Naive thymus-derived CD4-positive, alpha-beta T cell (primary cell): ENCODE data around the gene GBA2. TPM values are rescaled to one million over a fixed set of nuclear protein-coding genes. Genes with fewer than 3 reads are reported as not detected.
A peak's percentile ranks its signal among the peaks of the same experiment; 100 is the strongest.

Experiments used
- ATAC-seq: fragments of 150-1000 bp; cut with Tn5 transposase; 2 replicates; pipeline ENCODE4 v1.10.0; 2021; ENCODE audit warnings: mild to moderate bottlenecking, moderate library complexity
- CTCF ChIA-PET: fragments of 350-600 bp; sonication (Branson Sonifier 250); formaldehyde crosslinking; loops from one replicate; lab custom pipeline; 2021; ENCODE audit warnings: antibody characterized with exemption; lab: Charles Lee
- POLR2A ChIA-PET: fragments of 350-600 bp; sonication (Branson Sonifier 250); formaldehyde crosslinking; loops from one replicate; lab custom pipeline; 2021; ENCODE audit warnings: antibody characterized with exemption, inconsistent platforms; lab: Charles Lee
- DNase-seq, 9 donors: peaks; one replicate each; pipeline versions ENCODE4 v3.0.0 to v3.0.0-alpha.2; 2020 to 2022; ENCODE audit warnings: mixed read lengths in 1 of 9
- H3K27ac ChIP-seq: one replicate; pipeline ENCODE4 v1.7.0; 2013; ENCODE audit warnings: mild to moderate bottlenecking, low read depth, low read length, moderate library complexity
- H3K27me3 ChIP-seq, 2 donors: one replicate each; pipeline ENCODE4 v1.7.0; 2013; ENCODE audit warnings: low read length in 2 of 2, mild to moderate bottlenecking in 2 of 2, moderate library complexity in 2 of 2; ENCODE audit not compliant: control insufficient read depth in 2 of 2, insufficient read depth in 2 of 2
- H3K36me3 ChIP-seq, 3 experiments: 1 replicate in 2 of 3; 2 replicates in 1 of 3; pipeline ENCODE4 v1.7.0; 2013; ENCODE audit warnings: low read length in 3 of 3, mild to moderate bottlenecking in 3 of 3, moderate library complexity in 1 of 3; ENCODE audit not compliant: insufficient read depth in 3 of 3, control insufficient read depth in 2 of 3
- H3K4me1 ChIP-seq, 2 donors: one replicate each; pipeline ENCODE4 v1.7.0; 2013; ENCODE audit warnings: low read length in 2 of 2, mild to moderate bottlenecking in 2 of 2, moderate library complexity in 1 of 2; ENCODE audit not compliant: control insufficient read depth in 2 of 2, insufficient read depth in 2 of 2
- H3K4me3 ChIP-seq: 2 replicates; pipeline ENCODE4 v1.7.0; 2013; ENCODE audit warnings: mild to moderate bottlenecking, low read length
- H3K9me3 ChIP-seq, 3 experiments: 1 replicate in 2 of 3; 2 replicates in 1 of 3; pipeline ENCODE4 v1.7.0; 2013; ENCODE audit warnings: low read length in 3 of 3; ENCODE audit not compliant: control insufficient read depth in 2 of 3
- H3K27ac Mint-ChIP-seq, 9 donors: one replicate each; pipeline ENCODE4 v1.8.0; 2020 to 2022; ENCODE audit warnings: mixed read lengths in 9 of 9, mild to moderate bottlenecking in 8 of 9, moderate library complexity in 5 of 9, inconsistent platforms in 2 of 9
- H3K27me3 Mint-ChIP-seq, 5 donors: one replicate each; pipeline ENCODE4 v1.8.0; 2021 to 2022; ENCODE audit warnings: mixed read lengths in 5 of 5, mild to moderate bottlenecking in 1 of 5
- H3K36me3 Mint-ChIP-seq, 5 donors: one replicate each; pipeline ENCODE4 v1.8.0; 2020 to 2022; ENCODE audit warnings: mixed read lengths in 5 of 5, mild to moderate bottlenecking in 3 of 5, inconsistent platforms in 1 of 5
- H3K4me1 Mint-ChIP-seq, 7 donors: one replicate each; pipeline ENCODE4 v1.8.0; 2020 to 2022; ENCODE audit warnings: mixed read lengths in 7 of 7, mild to moderate bottlenecking in 3 of 7, inconsistent platforms in 1 of 7
- H3K4me3 Mint-ChIP-seq, 10 donors: one replicate each; pipeline ENCODE4 v1.8.0; 2020 to 2022; ENCODE audit warnings: mild to moderate bottlenecking in 10 of 10, mixed read lengths in 10 of 10, moderate library complexity in 6 of 10, inconsistent platforms in 2 of 10
- H3K9me3 Mint-ChIP-seq, 11 donors: one replicate each; pipeline ENCODE4 v1.8.0; 2020 to 2022; ENCODE audit warnings: mixed read lengths in 11 of 11, mild to moderate bottlenecking in 4 of 11, inconsistent platforms in 1 of 11, moderate library complexity in 1 of 11
- intact Hi-C, 2 donors: fragments of 100-400 bp; cut with micrococcal nuclease; formaldehyde crosslinking; loops; one replicate each; pipeline ENCODE4 v1.15.1; 2023
- polyA plus RNA-seq, 2 donors: library from polyadenylated mRNA; unstranded; fragments of 300-500 nt; fragmentation: Illumina TruSeq; gene quantifications; one replicate each; pipeline ENCODE4 v1.2.3, GENCODE V29; 2021
- total RNA-seq, 6 experiments: library from RNA in 5 of 6; stranded (reverse) in 5 of 6; gene quantifications; 1 replicate in 5 of 6; 2 replicates in 1 of 6; pipeline ENCODE4 v1.2.3 and lab custom pipeline; 2021 to 2026

The GBA2 gene
- total and polyA plus RNA-seq, 7 experiments from 2014 or later: 18.0 to 55.4 (median 47.5) TPM

DNA sequence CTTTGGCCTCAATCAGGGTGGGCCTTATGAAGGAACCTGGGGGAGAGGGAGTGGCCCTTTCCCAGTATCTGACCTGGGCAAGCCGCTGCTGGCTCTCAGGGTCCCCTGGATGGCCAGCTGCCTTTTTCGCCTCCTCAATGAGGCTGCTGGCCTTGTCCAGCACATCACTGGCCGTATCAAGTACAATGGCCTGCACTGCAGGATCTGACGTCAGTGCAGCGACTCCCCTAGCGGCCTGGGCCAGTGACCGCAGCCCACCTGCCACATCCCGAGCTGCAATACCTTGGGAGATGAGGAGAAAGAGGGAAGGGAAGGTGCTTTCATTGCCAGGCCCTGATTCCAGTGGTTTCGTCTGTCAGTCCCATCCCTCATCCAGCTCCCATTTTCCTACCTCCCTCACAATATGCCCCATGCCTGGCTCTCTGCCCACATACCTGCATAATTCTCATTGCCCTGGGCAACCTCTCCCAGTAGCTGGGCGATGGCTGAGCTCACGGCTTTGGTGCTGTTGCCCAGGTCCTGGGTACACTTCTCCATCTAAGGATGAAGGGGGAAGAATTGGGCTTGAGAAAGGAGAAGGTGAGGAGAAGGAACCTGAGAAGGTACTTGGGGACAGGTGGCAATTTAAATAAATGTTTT lies 36.1 kb downstream of the GBA2 start:
- CTCF ChIA-PET: interaction anchor here (0.7 to 1.5 kb wide), 2 partner anchors 10 to 16 kb away, joined by 3 to 5 read pairs; no protein-coding TSS in a partner anchor

DNA sequence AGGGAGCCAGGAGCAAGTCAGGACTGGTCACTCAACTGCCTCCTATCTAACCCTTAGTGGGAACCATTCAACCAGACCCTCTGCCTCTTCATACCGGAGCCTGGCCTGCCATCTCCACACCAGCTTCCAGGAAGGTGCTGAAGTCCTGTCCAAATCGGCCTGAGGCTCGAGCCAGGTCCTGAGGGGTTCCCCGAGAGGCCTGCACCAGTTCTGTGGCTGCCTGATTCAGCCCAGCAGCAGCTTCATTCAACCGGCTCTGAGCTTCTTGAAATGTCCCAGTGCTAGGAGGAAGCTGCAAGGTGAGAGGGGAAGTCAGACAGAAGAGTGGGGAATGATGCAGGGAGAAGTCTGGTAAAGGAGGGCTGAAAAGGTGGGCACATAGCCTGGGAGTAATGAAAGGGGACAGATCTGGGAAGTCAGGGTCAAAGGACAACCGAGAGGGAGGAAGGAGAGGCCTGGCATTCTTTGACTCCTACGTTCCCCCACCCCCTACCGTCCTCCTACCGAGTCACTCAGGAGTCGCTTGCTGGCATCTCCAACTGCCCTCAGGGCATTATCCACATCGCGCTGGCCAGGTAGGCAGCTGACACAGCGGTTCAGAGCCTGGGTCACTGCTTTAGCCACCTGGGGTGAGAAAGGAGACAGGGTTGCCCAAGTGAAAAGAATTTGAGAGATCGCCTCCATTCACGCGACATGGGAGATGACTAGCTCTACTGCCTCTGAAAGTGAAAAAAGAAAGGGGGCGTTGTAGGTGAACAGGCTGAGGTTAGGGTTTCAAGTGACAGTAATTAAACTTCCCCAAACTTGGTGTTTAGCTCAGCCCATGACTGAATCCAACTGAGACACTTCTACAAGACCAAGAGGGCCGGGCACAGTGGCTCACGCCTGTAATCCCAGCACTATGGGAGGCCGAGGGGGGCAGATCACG lies 37.3 kb downstream of the GBA2 start:
- no peak overlapping the region for H3K4me3 ChIP-seq
- no peaks in the 10 kb centered on the region for H3K9me3 ChIP-seq
- no peak overlapping the region for H3K27ac ChIP-seq
- H3K36me3 ChIP-seq: peaks cover 31 to 95% (median 63%) of the 10 kb centered on the region in 3 experiments
- peaks cover 29 to 75% (median 40%) of the 10 kb centered on the region in 5 donors for H3K36me3 Mint-ChIP-seq
- H3K4me3 Mint-ChIP-seq: no peak overlapping the region
- intact Hi-C loops: no loop called here
- ATAC-seq (no peak), DNase-seq (no peak)
- no peaks in the 10 kb centered on the region for H3K27me3 Mint-ChIP-seq
- H3K4me1 Mint-ChIP-seq: peaks cover 0 to 6% (median 0%) of the 10 kb centered on the region in 7 donors
- no peaks in the 10 kb centered on the region for H3K4me1 ChIP-seq
- peak overlapping the region in 1 of 9 donors; percentile 2 for H3K27ac Mint-ChIP-seq
- H3K9me3 Mint-ChIP-seq: peaks cover 0 to 1% (median 0%) of the 10 kb centered on the region in 11 donors
- no peaks in the 10 kb centered on the region for H3K27me3 ChIP-seq
- ChIA-PET POLR2A (interaction anchor here (0.6 to 1.4 kb wide), 3 partner anchors 10 to 24 kb away, joined by 3 read pairs; no protein-coding TSS in a partner anchor), CTCF (interaction anchor here (0.6 to 1.5 kb wide), 3 partner anchors 9 to 342 kb away, joined by 3 to 5 read pairs (median 3); no protein-coding TSS in a partner anchor)

More for the DNA sequence above, 36.1 kb downstream of the GBA2 start:
- peaks cover 25 to 95% (median 63%) of the 10 kb centered on the region in 3 experiments for H3K36me3 ChIP-seq
- peaks cover 0 to 5% (median 0%) of the 10 kb centered on the region in 7 donors for H3K4me1 Mint-ChIP-seq
- H3K27ac ChIP-seq: no peak overlapping the region
- no peaks in the 10 kb centered on the region for H3K27me3 Mint-ChIP-seq
- H3K27ac Mint-ChIP-seq: peak overlapping the region in 1 of 9 donors; percentile 70
- H3K4me3 ChIP-seq: no peak overlapping the region
- ATAC-seq (no peak), DNase-seq (no peak)
- no peaks in the 10 kb centered on the region for H3K27me3 ChIP-seq
- intact Hi-C loops: no loop called here
- no peaks in the 10 kb centered on the region for H3K4me1 ChIP-seq
- no peaks in the 10 kb centered on the region for H3K9me3 ChIP-seq
- POLR2A ChIA-PET: interaction anchor here (0.7 kb wide), 1 partner anchor 16 kb away, joined by 3 read pairs; no protein-coding TSS in a partner anchor
- peaks cover 19 to 71% (median 34%) of the 10 kb centered on the region in 5 donors for H3K36me3 Mint-ChIP-seq
- peaks cover 0 to 1% (median 0%) of the 10 kb centered on the region in 11 donors for H3K9me3 Mint-ChIP-seq
- H3K4me3 Mint-ChIP-seq: no peak overlapping the region

DNA sequence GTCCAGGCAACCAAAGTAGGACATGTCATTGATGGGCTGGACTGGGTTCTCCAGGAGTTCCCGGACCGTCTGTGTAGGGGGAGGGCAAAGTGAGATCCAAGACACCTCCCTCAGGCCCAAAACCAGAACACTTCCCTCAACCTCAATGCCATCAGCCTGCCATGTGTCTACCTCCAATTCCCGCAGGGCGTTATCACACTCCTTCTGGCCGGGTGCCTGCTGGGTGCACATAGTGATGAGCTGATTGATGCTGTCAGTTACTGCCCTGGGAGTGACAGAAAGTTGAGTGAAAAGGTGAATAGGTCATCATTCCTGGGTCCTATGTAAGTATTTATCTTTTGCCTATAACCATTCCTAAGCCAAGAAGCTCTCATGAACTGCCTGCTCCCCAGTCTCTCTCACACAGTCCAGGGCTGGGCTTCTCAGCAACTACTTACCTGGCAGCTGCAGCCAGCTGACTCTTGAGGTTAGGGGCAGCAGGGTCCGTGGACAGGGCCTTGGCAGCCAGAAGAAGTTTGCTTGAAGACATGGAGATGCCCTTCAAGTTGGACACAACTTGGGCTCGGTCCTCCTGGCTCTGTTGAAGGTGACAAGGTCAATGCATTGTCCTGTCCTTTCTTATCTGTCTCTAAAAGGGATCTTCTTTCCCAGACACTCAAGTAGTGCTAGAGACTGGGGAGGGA lies 38.1 kb downstream of the GBA2 start:
- H3K4me1 Mint-ChIP-seq: peaks cover 0 to 8% (median 0%) of the 10 kb centered on the region in 7 donors
- H3K27me3 Mint-ChIP-seq: no peaks in the 10 kb centered on the region
- POLR2A ChIA-PET: interaction anchor here (0.6 to 1.4 kb wide), 2 partner anchors 9 to 23 kb away, joined by 3 read pairs; no protein-coding TSS in a partner anchor
- Histone ChIP-seq H3K27me3 (no peaks in the 10 kb centered on the region), H3K4me1 (no peaks in the 10 kb centered on the region), H3K9me3 (no peaks in the 10 kb centered on the region), H3K4me3 (no peak overlapping the region), H3K36me3 (peaks cover 33 to 95% (median 63%) of the 10 kb centered on the region in 3 experiments), H3K27ac (no peak overlapping the region)
- CTCF ChIA-PET: no interaction called here
- intact Hi-C loops: no loop called here
- no peak overlapping the region for H3K4me3 Mint-ChIP-seq
- H3K27ac Mint-ChIP-seq: peak overlapping the region in 1 of 9 donors; percentile 2
- DNase-seq: no peak
- H3K9me3 Mint-ChIP-seq: peaks cover 0 to 3% (median 0%) of the 10 kb centered on the region in 11 donors
- H3K36me3 Mint-ChIP-seq: peaks cover 26 to 72% (median 37%) of the 10 kb centered on the region in 5 donors
- ATAC-seq: no peak

DNA sequence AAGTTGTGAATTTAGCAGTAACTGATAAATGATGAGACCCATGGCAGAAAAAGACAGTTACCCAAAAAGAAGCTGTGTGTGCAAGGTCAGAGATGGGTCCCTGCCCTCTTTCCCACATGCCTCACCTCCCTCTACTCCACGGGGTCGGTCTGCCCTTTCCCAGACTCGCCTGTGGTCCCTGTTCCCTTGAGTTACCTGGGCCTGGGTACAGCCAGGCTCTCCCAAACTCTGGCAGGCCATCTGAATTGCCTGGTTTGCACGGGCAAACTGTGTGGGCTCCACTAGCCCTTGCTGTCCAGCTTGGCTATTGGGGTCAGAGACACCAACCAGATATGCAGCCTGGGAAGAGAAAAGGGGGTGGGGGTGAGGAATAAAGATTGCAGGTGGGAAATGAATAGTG lies 40.9 kb downstream of the GBA2 start:
- peaks cover 0 to 2% (median 0%) of the 10 kb centered on the region in 11 donors for H3K9me3 Mint-ChIP-seq
- no peak overlapping the region for H3K27ac ChIP-seq
- no peak for DNase-seq

DNA sequence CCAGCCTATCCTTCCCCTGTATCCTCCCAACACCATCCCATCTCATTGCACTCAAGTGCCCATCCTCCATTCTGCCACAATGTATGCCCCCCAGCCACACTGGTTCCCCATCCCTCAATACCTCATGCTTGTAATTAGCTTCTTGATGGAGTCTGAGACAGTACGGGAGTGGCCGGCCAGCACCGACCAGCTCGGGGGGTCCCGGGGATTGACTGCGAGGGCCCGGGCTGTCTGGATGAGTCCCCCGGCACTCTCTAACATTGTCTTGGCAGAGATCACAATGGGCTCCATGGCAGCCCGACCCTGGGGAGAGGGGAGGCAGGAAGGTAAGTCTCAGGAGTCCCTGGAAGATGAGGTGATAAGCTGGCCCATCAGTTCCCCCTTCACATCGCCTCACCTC lies 42.1 kb downstream of the GBA2 start:
- Histone ChIP-seq H3K9me3 (no peaks in the 10 kb centered on the region), H3K27me3 (no peaks in the 10 kb centered on the region), H3K36me3 (peaks cover 55 to 95% (median 62%) of the 10 kb centered on the region in 3 experiments), H3K27ac (peak overlapping the region; percentile 32), H3K4me1 (no peaks in the 10 kb centered on the region), H3K4me3 (no peak overlapping the region)
- POLR2A ChIA-PET: interaction anchor here (3.1 kb wide), 1 partner anchor 11 kb away, joined by 9 read pairs; no protein-coding TSS in a partner anchor
- no peak for ATAC-seq
- peaks cover 30 to 70% (median 44%) of the 10 kb centered on the region in 5 donors for H3K36me3 Mint-ChIP-seq
- CTCF ChIA-PET: interaction anchor here (2.2 kb wide), 1 partner anchor 10 kb away, joined by 11 read pairs; no protein-coding TSS in a partner anchor
- DNase-seq: no peak
- H3K27me3 Mint-ChIP-seq: no peaks in the 10 kb centered on the region
- H3K4me1 Mint-ChIP-seq: peaks cover 0 to 8% (median 0%) of the 10 kb centered on the region in 7 donors
- peaks cover 0 to 2% (median 0%) of the 10 kb centered on the region in 11 donors for H3K9me3 Mint-ChIP-seq
- intact Hi-C loops: no loop called here
- peak overlapping the region in 7 of 9 donors; percentile 28 to 80 (median 61) for H3K27ac Mint-ChIP-seq
- H3K4me3 Mint-ChIP-seq: no peak overlapping the region

More for the DNA sequence above, 40.9 kb downstream of the GBA2 start:
- Mint-ChIP-seq H3K27ac (peak overlapping the region in 3 of 9 donors; percentile 10 to 81 (median 14)), H3K36me3 (peaks cover 29 to 72% (median 44%) of the 10 kb centered on the region in 5 donors), H3K27me3 (no peaks in the 10 kb centered on the region), H3K4me1 (peaks cover 0 to 7% (median 0%) of the 10 kb centered on the region in 7 donors), H3K4me3 (no peak overlapping the region)
- CTCF ChIA-PET: interaction anchor here (0.5 to 1.1 kb wide), 3 partner anchors 12 to 53 kb away, joined by 3 to 5 read pairs (median 4); no protein-coding TSS in a partner anchor
- no peaks in the 10 kb centered on the region for H3K4me1 ChIP-seq
- H3K27me3 ChIP-seq: no peaks in the 10 kb centered on the region
- POLR2A ChIA-PET: no interaction called here
- peaks cover 54 to 95% (median 65%) of the 10 kb centered on the region in 3 experiments for H3K36me3 ChIP-seq
- H3K9me3 ChIP-seq: no peaks in the 10 kb centered on the region
- ATAC-seq: no peak
- H3K4me3 ChIP-seq: no peak overlapping the region
- intact Hi-C loops: no loop called here
